Measurements from ENCODE around the gene ZNHIT3. TPM values are rescaled to one million over a fixed set of nuclear protein-coding genes. Genes with fewer than 3 reads are reported as not detected.

ZNHIT3 gene
- total RNA-seq, 1 experiment from 2014 or later, result 35.5 TPM

- H3K79me2 ChIP-seq (ENCODE audit: low read depth), result no peaks in the 10 kb centered on the region
- H3K9me3 ChIP-seq (ENCODE audit: insufficient read depth, low read depth), result no peaks in the 10 kb centered on the region
- POLR2A ChIA-PET (ENCODE audit: unreplicated experiment), result no interaction called here
- intact Hi-C loops (cut with micrococcal nuclease; ENCODE audit: unreplicated experiment), result no loop called here
- peaks cover 88% of the 10 kb centered on the region for H3K27me3 ChIP-seq (ENCODE audit: insufficient read depth, low read depth)
- no peak for TF ChIP-seq CTCF (conservative IDR thresholded peaks at IDR 0.05)
- TF ChIP-seq EZH2 (IDR thresholded peaks at IDR 0.05; ENCODE audit: low read depth), result no peak
- H3K9me2 ChIP-seq (ENCODE audit: insufficient read depth), result no peaks in the 10 kb centered on the region
- CTCF ChIA-PET, result no interaction called here
- no peak overlapping the region for H2AFZ ChIP-seq
- H3K36me3 ChIP-seq (ENCODE audit: low read depth), result no peaks in the 10 kb centered on the region
- no peak overlapping the region for H3K27ac ChIP-seq
- no peaks in the 10 kb centered on the region for H4K20me1 ChIP-seq (ENCODE audit: insufficient read depth)
- DNase-seq, result no peak
- no peaks in the 10 kb centered on the region for H3K4me1 ChIP-seq (replicated peaks; ENCODE audit: insufficient read depth)
- no peak overlapping the region for H3K4me2 ChIP-seq
- no TSS peak for BruUV-seq (replicated peaks)
- H3K4me3 ChIP-seq, result no peak overlapping the region
- H3F3A ChIP-seq (ENCODE audit: insufficient read depth, low read depth), result no peaks in the 10 kb centered on the region
These were observed 17.4 kb upstream of the ZNHIT3 start for GRCh38 chr17:36468903-36469635.

- POLR2A ChIA-PET (ENCODE audit: unreplicated experiment), result no interaction called here
- intact Hi-C loops (cut with micrococcal nuclease; ENCODE audit: unreplicated experiment), result no loop called here
- no peak for TF ChIP-seq EZH2 (IDR thresholded peaks at IDR 0.05; ENCODE audit: low read depth)
- TF ChIP-seq CTCF (conservative IDR thresholded peaks at IDR 0.05), result no peak
- CTCF ChIA-PET, result interaction anchor here (0.6 kb wide), 1 partner anchor 97 kb away, joined by 3 read pairs; no protein-coding TSS in a partner anchor
- Histone ChIP-seq H3F3A (ENCODE audit: insufficient read depth, low read depth) (no peaks in the 10 kb centered on the region), H3K36me3 (ENCODE audit: low read depth) (no peaks in the 10 kb centered on the region), H3K4me3 (no peak overlapping the region), H2AFZ (no peak overlapping the region), H3K27ac (no peak overlapping the region), H3K27me3 (ENCODE audit: insufficient read depth, low read depth) (peaks cover 95% of the 10 kb centered on the region), H3K4me2 (no peak overlapping the region), H4K20me1 (ENCODE audit: insufficient read depth) (no peaks in the 10 kb centered on the region), H3K4me1 (replicated peaks; ENCODE audit: insufficient read depth) (no peaks in the 10 kb centered on the region), H3K79me2 (ENCODE audit: low read depth) (no peaks in the 10 kb centered on the region), H3K9me3 (ENCODE audit: insufficient read depth, low read depth) (no peaks in the 10 kb centered on the region), H3K9me2 (ENCODE audit: insufficient read depth) (no peaks in the 10 kb centered on the region)
- DNase-seq, result no peak
- BruUV-seq (replicated peaks), result no TSS peak
These were observed 16.7 kb upstream of the ZNHIT3 start for GRCh38 chr17:36469733-36470132.

DNA sequence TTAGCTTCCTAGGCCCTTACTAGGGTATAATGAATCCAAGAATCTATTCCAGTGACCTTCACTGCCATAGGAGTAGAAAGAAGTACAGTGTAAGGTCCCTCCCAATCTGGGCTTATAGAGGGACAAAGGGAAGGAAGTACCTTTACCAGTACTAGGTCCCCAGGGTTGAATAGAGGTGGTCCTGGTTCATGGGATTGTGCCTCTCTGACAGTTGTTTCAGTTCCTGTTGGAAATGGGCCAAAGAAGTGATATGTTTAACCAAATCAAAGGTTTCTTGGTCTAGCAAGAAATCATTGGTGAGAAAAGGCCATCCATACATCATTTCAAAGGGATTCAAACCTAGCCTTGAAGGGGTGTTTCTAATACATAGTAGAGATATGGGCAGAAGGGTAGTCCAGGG lies 16.0 kb upstream of the ZNHIT3 start:
- H3K79me2 ChIP-seq (ENCODE audit: low read depth), result no peaks in the 10 kb centered on the region
- H3K4me3 ChIP-seq, result no peak overlapping the region
- intact Hi-C loops (cut with micrococcal nuclease; ENCODE audit: unreplicated experiment), result no loop called here
- no peaks in the 10 kb centered on the region for H3K36me3 ChIP-seq (ENCODE audit: low read depth)
- no peak overlapping the region for H2AFZ ChIP-seq
- H3K4me1 ChIP-seq (replicated peaks; ENCODE audit: insufficient read depth), result no peaks in the 10 kb centered on the region
- H4K20me1 ChIP-seq (ENCODE audit: insufficient read depth), result no peaks in the 10 kb centered on the region
- no peaks in the 10 kb centered on the region for H3K9me3 ChIP-seq (ENCODE audit: insufficient read depth, low read depth)
- DNase-seq, result no peak
- H3K27me3 ChIP-seq (ENCODE audit: insufficient read depth, low read depth), result peaks cover 97% of the 10 kb centered on the region
- ChIA-PET CTCF (no interaction called here), POLR2A (ENCODE audit: unreplicated experiment) (no interaction called here)
- no peak overlapping the region for H3K4me2 ChIP-seq
- H3F3A ChIP-seq (ENCODE audit: insufficient read depth, low read depth), result no peaks in the 10 kb centered on the region
- no peak for TF ChIP-seq CTCF (conservative IDR thresholded peaks at IDR 0.05)
- TF ChIP-seq EZH2 (IDR thresholded peaks at IDR 0.05; ENCODE audit: low read depth), result no peak
- BruUV-seq (replicated peaks), result no TSS peak
- no peaks in the 10 kb centered on the region for H3K9me2 ChIP-seq (ENCODE audit: insufficient read depth)
- H3K27ac ChIP-seq, result no peak overlapping the region

Measured in PC-9 (cell line).